ENCODE data around the gene RAD54L. TPM values are rescaled to one million over a fixed set of nuclear protein-coding genes. Genes with fewer than 3 reads are reported as not detected.

Gene RAD54L
- total RNA-seq, 2 donors from 2014 or later = not detected

DNA sequence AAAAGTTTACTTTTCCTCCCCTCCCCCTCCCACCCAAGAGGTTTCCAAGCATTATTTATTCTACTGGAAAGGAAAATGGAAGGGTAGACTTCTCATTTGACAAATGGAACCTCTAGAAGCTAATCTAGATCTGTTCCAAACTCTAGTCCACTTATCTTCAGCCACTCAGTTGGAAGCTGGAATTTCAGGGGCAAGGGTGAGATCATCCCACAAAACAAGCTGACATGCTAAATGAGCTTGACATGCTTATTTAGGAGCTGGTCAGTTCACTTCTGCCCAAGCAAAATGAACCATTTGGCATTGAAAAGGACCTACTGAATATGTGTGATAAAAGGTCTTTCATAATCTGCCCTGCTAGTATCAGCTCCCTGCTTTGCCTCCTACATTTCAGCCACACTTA, 50.8 kb downstream of the RAD54L start:
- no peaks in the 10 kb centered on the region for H3K27me3 ChIP-seq
- no peaks in the 10 kb centered on the region for H3K9me3 ChIP-seq
- no peak for DNase-seq (ENCODE audit: low spot score)
- peak overlapping the region in 1 of 2 donors; percentile 66 for H3K27ac ChIP-seq
- H3K4me3 ChIP-seq = no peak overlapping the region
- H3K36me3 ChIP-seq = peaks cover 47% of the 10 kb centered on the region
- TF ChIP-seq, protein P1, sequence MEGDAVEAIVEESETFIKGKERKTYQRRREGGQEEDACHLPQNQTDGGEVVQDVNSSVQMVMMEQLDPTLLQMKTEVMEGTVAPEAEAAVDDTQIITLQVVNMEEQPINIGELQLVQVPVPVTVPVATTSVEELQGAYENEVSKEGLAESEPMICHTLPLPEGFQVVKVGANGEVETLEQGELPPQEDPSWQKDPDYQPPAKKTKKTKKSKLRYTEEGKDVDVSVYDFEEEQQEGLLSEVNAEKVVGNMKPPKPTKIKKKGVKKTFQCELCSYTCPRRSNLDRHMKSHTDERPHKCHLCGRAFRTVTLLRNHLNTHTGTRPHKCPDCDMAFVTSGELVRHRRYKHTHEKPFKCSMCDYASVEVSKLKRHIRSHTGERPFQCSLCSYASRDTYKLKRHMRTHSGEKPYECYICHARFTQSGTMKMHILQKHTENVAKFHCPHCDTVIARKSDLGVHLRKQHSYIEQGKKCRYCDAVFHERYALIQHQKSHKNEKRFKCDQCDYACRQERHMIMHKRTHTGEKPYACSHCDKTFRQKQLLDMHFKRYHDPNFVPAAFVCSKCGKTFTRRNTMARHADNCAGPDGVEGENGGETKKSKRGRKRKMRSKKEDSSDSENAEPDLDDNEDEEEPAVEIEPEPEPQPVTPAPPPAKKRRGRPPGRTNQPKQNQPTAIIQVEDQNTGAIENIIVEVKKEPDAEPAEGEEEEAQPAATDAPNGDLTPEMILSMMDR (IDR thresholded peaks at IDR 0.05) = no peak
- peaks cover 0 to 38% of the 10 kb centered on the region in 2 donors for H3K4me1 ChIP-seq

DNA sequence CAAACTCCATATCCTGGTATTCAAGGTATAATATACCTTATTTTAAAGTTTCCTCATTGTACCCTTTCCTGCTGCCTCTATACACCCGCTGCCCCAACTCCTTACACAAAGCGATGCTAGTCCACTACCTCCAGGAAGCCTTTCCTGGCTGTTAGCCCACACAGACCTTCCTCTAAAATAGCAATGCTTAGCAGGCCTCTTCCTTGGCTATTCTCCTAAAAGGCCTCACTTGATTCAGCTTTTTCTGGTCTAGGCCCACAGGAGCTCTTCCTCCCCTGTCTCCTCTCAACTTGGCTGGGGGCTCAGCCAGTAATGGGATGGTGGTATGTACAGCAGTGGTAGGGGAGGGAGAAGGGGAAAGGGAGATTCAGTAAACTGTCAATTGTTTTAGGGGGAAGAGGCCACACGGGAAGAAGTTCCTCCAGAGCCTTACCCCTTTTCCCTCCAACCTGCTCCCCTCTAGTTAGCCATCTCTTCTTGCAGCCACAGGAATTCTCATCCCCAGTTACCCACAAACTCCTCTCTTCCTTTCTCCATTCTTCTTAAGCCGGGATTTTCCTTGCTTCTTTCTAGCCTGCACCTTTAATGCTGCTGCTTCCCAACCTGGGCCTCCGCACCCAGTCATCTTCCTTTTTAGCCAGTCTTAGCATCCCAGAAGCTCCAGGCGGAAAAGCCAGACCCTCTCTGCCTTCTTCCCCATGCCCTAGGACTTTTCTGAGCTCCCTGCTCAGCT, 53.3 kb downstream of the RAD54L start:
- H3K27me3 ChIP-seq = no peaks in the 10 kb centered on the region
- peak overlapping the region; percentile 91 to 93 for H3K4me3 ChIP-seq
- no peak for DNase-seq (ENCODE audit: low spot score)
- no peaks in the 10 kb centered on the region for H3K9me3 ChIP-seq
- H3K4me1 ChIP-seq = peaks cover 0 to 56% of the 10 kb centered on the region in 2 donors
- peaks cover 24% of the 10 kb centered on the region for H3K36me3 ChIP-seq
- TF ChIP-seq, protein P1 (IDR thresholded peaks at IDR 0.05) = no peak
- H3K27ac ChIP-seq = peak overlapping the region; percentile 99

DNA sequence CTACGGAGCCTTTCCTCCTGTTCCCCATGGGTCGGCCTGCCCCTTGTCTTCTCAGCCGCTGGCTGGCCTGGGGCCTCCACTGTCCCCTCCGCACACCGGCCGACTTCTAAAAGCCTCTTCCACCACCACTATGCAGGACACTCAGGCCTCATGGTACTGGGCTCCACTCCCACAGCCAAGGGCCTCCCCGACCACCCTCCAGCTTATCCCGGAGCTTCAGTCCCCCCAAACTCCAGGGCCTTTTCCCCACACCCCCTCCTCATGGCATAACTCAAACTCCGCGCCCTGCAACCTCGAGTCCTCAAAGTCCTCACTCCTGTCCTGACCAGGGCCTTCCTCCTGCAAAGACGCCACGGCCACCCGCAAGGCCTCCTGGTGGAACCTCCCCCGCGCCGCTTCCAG, 53.8 kb downstream of the RAD54L start:
- Histone ChIP-seq H3K27me3 (no peaks in the 10 kb centered on the region), H3K36me3 (peaks cover 18% of the 10 kb centered on the region), H3K4me3 (peak overlapping the region; percentile 91 to 93), H3K4me1 (peaks cover 0 to 62% of the 10 kb centered on the region in 2 donors), H3K9me3 (no peaks in the 10 kb centered on the region), H3K27ac (peak overlapping the region; percentile 99)
- peak; percentile 60 for DNase-seq (ENCODE audit: low spot score)
- TF ChIP-seq, protein P1 (IDR thresholded peaks at IDR 0.05) = no peak

DNA sequence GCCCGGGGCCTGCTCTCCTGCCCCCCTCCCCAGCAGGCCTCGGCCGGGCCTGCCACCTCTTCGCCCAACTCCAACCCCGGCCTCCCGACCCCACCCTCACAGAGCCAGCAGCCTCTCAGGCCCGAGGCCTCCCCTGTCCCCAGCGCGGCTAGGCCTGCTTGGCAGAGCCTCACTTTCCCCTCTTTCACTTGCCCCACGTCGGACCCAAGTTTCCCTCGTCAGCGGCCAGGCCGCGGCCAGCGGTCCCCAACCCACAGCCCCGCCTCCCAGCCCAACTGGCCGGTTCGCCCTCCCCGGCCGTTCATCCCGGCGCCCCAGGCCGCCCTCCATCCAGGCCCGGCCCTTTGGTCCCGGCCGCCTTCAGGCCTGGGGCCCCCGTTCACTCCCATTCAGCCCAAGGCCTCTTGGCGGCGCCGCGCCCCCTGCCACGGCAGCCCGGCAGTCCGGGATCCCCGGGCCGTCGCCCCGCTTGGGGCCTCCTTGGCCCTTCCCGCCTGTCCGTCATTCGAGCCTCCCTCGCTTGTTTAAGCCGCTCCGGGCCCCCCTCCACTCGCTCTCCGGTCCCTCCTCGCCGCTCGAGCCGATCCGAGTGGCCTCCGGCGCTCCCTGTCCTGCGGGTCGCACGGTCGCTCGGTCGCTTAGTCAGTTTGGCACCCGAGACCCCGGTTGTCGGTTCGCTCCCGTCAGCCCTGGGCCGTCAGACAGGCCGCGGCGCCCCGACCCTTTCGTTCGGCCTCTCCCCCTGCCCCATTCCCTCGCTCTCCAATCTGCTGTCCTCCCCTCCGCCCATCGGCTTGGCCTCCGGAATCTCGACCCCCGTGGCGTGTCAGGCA, 54.5 kb downstream of the RAD54L start:
- H3K27ac ChIP-seq = peak overlapping the region; percentile 99
- DNase-seq (ENCODE audit: low spot score) = peak; percentile 62
- H3K36me3 ChIP-seq = peaks cover 12% of the 10 kb centered on the region
- H3K9me3 ChIP-seq = no peaks in the 10 kb centered on the region
- TF ChIP-seq, protein P1 (IDR thresholded peaks at IDR 0.05) = peak in 1 of 2 donors; percentile 45
- H3K4me3 ChIP-seq = peak overlapping the region; percentile 91 to 93
- H3K4me1 ChIP-seq = peaks cover 0 to 68% of the 10 kb centered on the region in 2 donors
- no peaks in the 10 kb centered on the region for H3K27me3 ChIP-seq

DNA sequence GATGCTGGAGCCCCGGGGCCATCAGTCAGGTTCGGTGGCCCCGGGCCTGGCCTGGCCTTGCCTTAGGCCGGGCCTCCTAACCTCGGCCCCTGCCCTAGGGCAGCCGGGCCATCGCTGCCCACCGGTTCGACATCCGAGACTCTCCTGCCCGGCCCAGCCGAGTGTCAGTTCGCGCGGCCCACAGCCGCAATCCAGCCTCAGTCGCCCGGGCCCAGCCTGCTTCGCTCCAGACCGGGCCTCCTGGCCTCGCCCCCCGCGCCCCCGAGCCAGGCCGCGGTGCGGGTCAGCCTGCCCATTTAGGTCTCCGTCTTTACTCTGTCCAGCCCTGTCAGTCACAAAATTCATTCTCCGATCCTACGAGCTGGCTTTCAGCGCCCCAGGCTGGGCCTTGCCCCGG, 55.1 kb downstream of the RAD54L start:
- H3K4me3 ChIP-seq = peak overlapping the region; percentile 91 to 93
- H3K36me3 ChIP-seq = peaks cover 6% of the 10 kb centered on the region
- TF ChIP-seq, protein P1 (IDR thresholded peaks at IDR 0.05) = no peak
- no peaks in the 10 kb centered on the region for H3K27me3 ChIP-seq
- peak overlapping the region; percentile 99 for H3K27ac ChIP-seq
- DNase-seq (ENCODE audit: low spot score) = no peak
- no peaks in the 10 kb centered on the region for H3K9me3 ChIP-seq
- H3K4me1 ChIP-seq = peaks cover 0 to 74% of the 10 kb centered on the region in 2 donors
